B cell (primary cell): Measurements from ENCODE around the gene STRADA. TPM values are rescaled to one million over a fixed set of nuclear protein-coding genes. Genes with fewer than 3 reads are reported as not detected.

Source experiments
- ATAC-seq: fragments of 200-7000 bp; cut with Tn5 transposase; one replicate; pipeline ENCODE4 v1.10.0; 2021; ENCODE audit warnings: low read depth, mild to moderate bottlenecking, moderate number of reproducible peaks, moderate library complexity
- CTCF ChIA-PET: fragments of 350-600 bp; sonication (Branson Sonifier 250); formaldehyde crosslinking; loops from one replicate; lab custom pipeline; 2021; ENCODE audit warnings: antibody characterized with exemption, inconsistent platforms; lab: Charles Lee
- POLR2A ChIA-PET: fragments of 350-600 bp; sonication (Branson Sonifier 250); formaldehyde crosslinking; loops from one replicate; lab custom pipeline; 2021; ENCODE audit warnings: antibody characterized with exemption; lab: Charles Lee
- DNase-seq: peaks from one replicate; pipeline ENCODE4 v3.0.0; 2013
- H2AFZ ChIP-seq: 2 replicates; pipeline ENCODE4 v1.6.1; 2012; ENCODE audit warnings: mild to moderate bottlenecking, low read depth, low read length; ENCODE audit not compliant: insufficient read depth, poor library complexity, severe bottlenecking
- H3K27ac ChIP-seq, 2 donors: 1 replicate in 1 of 2; 2 replicates in 1 of 2; pipeline ENCODE4 v1.5.1; 2012 to 2013; ENCODE audit warnings: low read length in 2 of 2, mild to moderate bottlenecking in 2 of 2, moderate library complexity in 1 of 2
- H3K27me3 ChIP-seq, 4 experiments: fragments of 200-600 bp in 1 of 4; sonication (generic) in 1 of 4; replicated peaks in 1 of 4; 1 replicate in 2 of 4; 2 replicates in 2 of 4; pipeline versions ENCODE4 v1.6.1 to v1.7.0; 2013 to 2016; ENCODE audit warnings: low read length in 3 of 4, mild to moderate bottlenecking in 2 of 4, mixed read lengths in 1 of 4, moderate library complexity in 1 of 4; ENCODE audit not compliant: insufficient read depth in 4 of 4, control insufficient read depth in 3 of 4; ENCODE audit errors: control extremely low read depth in 1 of 4
- H3K36me3 ChIP-seq, 2 experiments: replicated peaks in 1 of 2; 1 replicate in 1 of 2; 2 replicates in 1 of 2; pipeline versions ENCODE4 v1.6.1 to v1.7.1; 2013; ENCODE audit warnings: low read length in 1 of 2; ENCODE audit not compliant: insufficient read depth in 2 of 2, control insufficient read depth in 1 of 2; ENCODE audit errors: control extremely low read depth in 1 of 2, extremely low read depth in 1 of 2
- H3K4me1 ChIP-seq, 2 donors: fragments of 200-600 bp in 1 of 2; sonication (generic) in 1 of 2; 1 replicate in 1 of 2; 2 replicates in 1 of 2; pipeline versions ENCODE4 v1.5.1 to v1.6.1; 2013 to 2017; ENCODE audit warnings: low read length in 2 of 2; ENCODE audit not compliant: control insufficient read depth in 2 of 2, insufficient read depth in 2 of 2
- H3K4me2 ChIP-seq: replicated peaks from 2 replicates; pipeline ENCODE3; 2012; ENCODE audit warnings: mild to moderate bottlenecking, low read depth, low read length; ENCODE audit not compliant: poor library complexity, severe bottlenecking
- H3K4me3 ChIP-seq, 5 experiments: fragments of 200-600 bp in 1 of 5; sonication (generic) in 1 of 5; 1 replicate in 3 of 5; 2 replicates in 2 of 5; pipeline versions ENCODE4 v1.5.1 to v1.7.0; 2011 to 2016; ENCODE audit warnings: low read length in 4 of 5, mild to moderate bottlenecking in 4 of 5, low read depth in 2 of 5, control low read depth in 1 of 5, moderate library complexity in 1 of 5; ENCODE audit not compliant: insufficient read depth in 1 of 5; ENCODE audit errors: control extremely low read depth in 1 of 5, extremely low read depth in 1 of 5
- H3K79me2 ChIP-seq: fragments of 200-600 bp; sonication (generic); one replicate; pipeline ENCODE4 v1.6.0; 2016; ENCODE audit warnings: low read length; ENCODE audit not compliant: control insufficient read depth, insufficient read depth
- H3K9ac ChIP-seq: fragments of 200-600 bp; sonication (generic); 2 replicates; pipeline ENCODE4 v1.6.1; 2017; ENCODE audit warnings: mild to moderate bottlenecking, low read length, moderate library complexity
- H3K9me3 ChIP-seq, 3 donors: one replicate each; pipeline versions ENCODE4 v1.6.1 to v1.7.1; 2013; ENCODE audit warnings: low read length in 2 of 3; ENCODE audit not compliant: control insufficient read depth in 2 of 3, insufficient read depth in 1 of 3; ENCODE audit errors: control extremely low read depth in 1 of 3
- H4K20me1 ChIP-seq: 2 replicates; pipeline ENCODE4 v1.6.0; 2012; ENCODE audit warnings: mild to moderate bottlenecking, low read length; ENCODE audit not compliant: insufficient read depth, control insufficient read depth, poor library complexity, severe bottlenecking
- H3K27ac Mint-ChIP-seq: one replicate; pipeline ENCODE4 v1.8.0; 2021; ENCODE audit warnings: mixed read lengths
- H3K27me3 Mint-ChIP-seq: one replicate; pipeline ENCODE4 v1.8.0; 2021; ENCODE audit warnings: mixed read lengths
- H3K4me1 Mint-ChIP-seq: one replicate; pipeline ENCODE4 v1.8.0; 2021; ENCODE audit warnings: mixed read lengths
- H3K4me3 Mint-ChIP-seq: one replicate; pipeline ENCODE4 v1.8.0; 2021; ENCODE audit warnings: mixed read lengths
- H3K9me3 Mint-ChIP-seq: one replicate; pipeline ENCODE4 v1.8.0; 2022; ENCODE audit warnings: mixed read lengths; ENCODE audit not compliant: insufficient read depth
- EZH2 ChIP-seq: IDR thresholded peaks from 2 replicates; pipeline ENCODE4 v1.6.1; 2012; ENCODE audit warnings: borderline replicate concordance, low read depth, mild to moderate bottlenecking, moderate library complexity, low read length; ENCODE audit not compliant: insufficient read depth, poor library complexity, severe bottlenecking
- WGBS: methylation state at CpG from one replicate; pipeline ENCODE4 v1.1.5; 2013; ENCODE audit warnings: missing lambda C conversion rate; ENCODE audit not compliant: insufficient coverage; 5-methylcytosine and 5-hydroxymethylcytosine counted together
- intact Hi-C: fragments of 100-400 bp; cut with micrococcal nuclease; formaldehyde crosslinking; loops from one replicate; pipeline ENCODE4 v1.10.0; 2022
- polyA plus RNA-seq: library from polyadenylated mRNA; depleted of rRNA; stranded (reverse); fragments of >200 nt; gene quantifications from 2 replicates; pipeline ENCODE4 v1.2.3, GENCODE V29; 2012
- total RNA-seq, 2 donors: library from RNA; stranded (reverse); fragments of 120-200 nt in 1 of 2; gene quantifications; 1 replicate in 1 of 2; 2 replicates in 1 of 2; pipeline versions ENCODE4 v1.2.3 to v1.2.4, GENCODE V29; 2013 to 2022
- TF ChIP-seq, protein P1 (sequence below): fragments of 200-600 bp; IDR thresholded peaks from one replicate; pipeline ENCODE4 v1.8.0; 2022; ENCODE audit warnings: antibody characterized with exemption, mild to moderate bottlenecking

STRADA gene
- total and polyA plus RNA-seq, 2 donors (not counting 1 experiment from before 2014, with no cell fraction given), result 48.1 to 93.2 TPM

DNA sequence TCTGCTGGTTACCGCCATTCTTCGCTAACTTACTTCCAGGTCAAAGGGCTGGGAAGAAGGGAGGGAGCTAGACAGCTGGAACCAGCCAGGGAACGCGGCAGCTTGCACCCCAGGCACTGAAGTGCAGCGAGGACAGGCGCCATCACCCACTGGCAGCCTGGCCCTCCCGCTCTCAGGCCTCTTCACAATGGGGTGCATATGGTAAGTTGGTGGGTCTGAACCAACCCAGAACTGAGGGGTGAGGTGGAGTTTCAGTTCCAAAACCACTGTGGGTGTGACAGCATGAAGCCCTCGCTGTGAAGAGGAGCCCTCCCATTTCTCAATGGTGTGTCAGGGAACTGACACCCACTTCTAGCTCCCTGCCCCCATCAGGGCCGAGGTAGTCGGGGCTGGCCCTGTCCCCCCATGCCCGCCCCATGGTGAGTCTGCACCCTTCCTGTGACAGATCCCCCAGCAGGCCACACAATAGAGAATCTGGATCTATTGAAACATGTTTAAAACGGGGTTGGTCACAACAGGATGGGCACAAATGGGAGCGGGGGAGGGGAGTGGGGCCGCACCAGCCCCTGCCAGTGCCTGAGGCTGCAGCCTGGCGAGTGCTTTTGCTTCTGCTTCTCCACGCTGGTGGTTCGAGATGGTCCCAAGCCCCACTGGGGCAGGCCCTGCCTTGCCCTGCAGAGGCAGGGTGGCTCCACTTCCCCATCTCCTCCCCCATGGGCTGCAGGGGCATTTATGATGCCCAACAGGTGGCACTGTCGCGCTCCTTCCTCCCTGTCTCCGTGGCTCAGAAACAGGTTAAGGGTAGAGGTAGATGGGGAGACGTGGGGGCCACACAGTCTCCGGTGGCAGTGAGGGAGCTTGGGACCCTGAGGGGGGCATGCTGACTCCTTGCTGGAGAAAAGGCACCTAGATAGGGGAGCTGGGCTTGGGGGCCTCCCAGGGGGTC is 44.0 kb downstream of the STRADA start:
- Mint-ChIP-seq H3K27ac (peak overlapping the region; percentile 98), H3K9me3 (no peaks in the 10 kb centered on the region), H3K4me3 (peak overlapping the region; percentile 94), H3K4me1 (peaks cover 66% of the 10 kb centered on the region), H3K27me3 (no peaks in the 10 kb centered on the region)
- CTCF ChIA-PET, result interaction anchor here (0.6 to 4.0 kb wide), 27 partner anchors 8 to 272 kb away, joined by 3 to 82 read pairs (median 4); partner anchors contain the start of genes CCDC47, DDX42, FTSJ3 and MAP3K3
- WGBS, result 2% methylated on average over 15 of the region's 22 CpGs
- intact Hi-C loops, result loop anchor here (1.0 to 5.0 kb wide), 5 partner anchors 13 to 270 kb away; partner anchors contain the start of genes CYB561 and MAP3K3
- POLR2A ChIA-PET, result interaction anchor here (0.5 to 10.6 kb wide), 15 partner anchors 8 to 809 kb away, joined by 3 to 113 read pairs (median 4); partner anchors contain the start of genes CCDC47, CEP95, DDX42 and MAP3K3
- H3K4me1 ChIP-seq, result peaks cover 54 to 66% of the 10 kb centered on the region in 2 donors
- peaks cover 57% of the 10 kb centered on the region for H4K20me1 ChIP-seq
- H2AFZ ChIP-seq, result no peak overlapping the region
- no peaks in the 10 kb centered on the region for H3K27me3 ChIP-seq
- H3K36me3 ChIP-seq, result peaks cover 0 to 43% of the 10 kb centered on the region in 2 experiments
- peak overlapping the region; percentile 93 for H3K9ac ChIP-seq
- peaks cover 0 to 6% (median 0%) of the 10 kb centered on the region in 3 donors for H3K9me3 ChIP-seq
- H3K4me2 ChIP-seq, result peak overlapping the region; percentile 99
- DNase-seq, result peak; percentile 96
- TF ChIP-seq EZH2, result no peak
- TF ChIP-seq, protein P1, sequence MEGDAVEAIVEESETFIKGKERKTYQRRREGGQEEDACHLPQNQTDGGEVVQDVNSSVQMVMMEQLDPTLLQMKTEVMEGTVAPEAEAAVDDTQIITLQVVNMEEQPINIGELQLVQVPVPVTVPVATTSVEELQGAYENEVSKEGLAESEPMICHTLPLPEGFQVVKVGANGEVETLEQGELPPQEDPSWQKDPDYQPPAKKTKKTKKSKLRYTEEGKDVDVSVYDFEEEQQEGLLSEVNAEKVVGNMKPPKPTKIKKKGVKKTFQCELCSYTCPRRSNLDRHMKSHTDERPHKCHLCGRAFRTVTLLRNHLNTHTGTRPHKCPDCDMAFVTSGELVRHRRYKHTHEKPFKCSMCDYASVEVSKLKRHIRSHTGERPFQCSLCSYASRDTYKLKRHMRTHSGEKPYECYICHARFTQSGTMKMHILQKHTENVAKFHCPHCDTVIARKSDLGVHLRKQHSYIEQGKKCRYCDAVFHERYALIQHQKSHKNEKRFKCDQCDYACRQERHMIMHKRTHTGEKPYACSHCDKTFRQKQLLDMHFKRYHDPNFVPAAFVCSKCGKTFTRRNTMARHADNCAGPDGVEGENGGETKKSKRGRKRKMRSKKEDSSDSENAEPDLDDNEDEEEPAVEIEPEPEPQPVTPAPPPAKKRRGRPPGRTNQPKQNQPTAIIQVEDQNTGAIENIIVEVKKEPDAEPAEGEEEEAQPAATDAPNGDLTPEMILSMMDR, result peak; percentile 85
- peak overlapping the region; percentile 82 to 95 for H3K27ac ChIP-seq
- H3K79me2 ChIP-seq, result peaks cover 50% of the 10 kb centered on the region
- peak; percentile 39 for ATAC-seq
- H3K4me3 ChIP-seq, result peak overlapping the region; percentile 70 to 100 (median 96)
